Activated CD4-positive, alpha-beta T cell treated with anti-CD3 and anti-CD28 coated beads, Interleukin-2, amount 50 U/mL, for 48 hours (primary cell): ENCODE results near the gene MEGF6.
A peak's percentile ranks its signal among the peaks of the same experiment; 100 is the strongest.
"Not testable (repeated sequence)": the region's sequence is repeated elsewhere in the genome, so short reads cannot be mapped to it uniquely, and the experiment has no call there.

Source experiments
- DNase-seq, 2 experiments: peaks; one replicate each; pipeline ENCODE4 v3.0.0-alpha.2; 2020

Gene MEGF6

GRCh38 chr1:3626025-3626424, 14.7 kb upstream of the MEGF6 start:
- no peak for DNase-seq

- peak in 1 of 2 experiments; percentile 19 for DNase-seq
Measured at GRCh38 chr1:3625151-3625907, 14.0 kb upstream of the MEGF6 start.

- peak; percentile 98 for DNase-seq
Measured at GRCh38 chr1:3624200-3625136, 13.2 kb upstream of the MEGF6 start, which contains the start of gene TPRG1L. Gene TPRG1L (plus strand): TSS chr1:3625015. CDS start chr1:3625073, 58 bp downstream.

GRCh38 chr1:3623441-3624199, 12.3 kb upstream of the MEGF6 start:
- DNase-seq = no peak

- not testable (repeated sequence) for DNase-seq
Measured at GRCh38 chr1:3622102-3622501, 10.8 kb upstream of the MEGF6 start.

- DNase-seq = peak; percentile 23 to 34
Measured at GRCh38 chr1:3621151-3621671, 9.9 kb upstream of the MEGF6 start.

- no peak for DNase-seq
Measured at GRCh38 chr1:3620708-3621107, 9.4 kb upstream of the MEGF6 start.

GRCh38 chr1:3618881-3619671, 7.8 kb upstream of the MEGF6 start:
- DNase-seq = peak; percentile 75 to 80

- DNase-seq = no peak
Measured at GRCh38 chr1:3618531-3618880, 7.2 kb upstream of the MEGF6 start.

GRCh38 chr1:3617806-3618345, 6.6 kb upstream of the MEGF6 start:
- DNase-seq = no peak

GRCh38 chr1:3616861-3617260, 5.6 kb upstream of the MEGF6 start:
- DNase-seq = no peak

GRCh38 chr1:3614755-3615742, 3.7 kb upstream of the MEGF6 start:
- no peak for DNase-seq

GRCh38 chr1:3612123-3612522, 815 bp upstream of the MEGF6 start:
- DNase-seq = no peak

- no peak for DNase-seq
Measured at GRCh38 chr1:3610527-3611169, 660 bp downstream of the MEGF6 start.

GRCh38 chr1:3609769-3610526, 1.4 kb downstream of the MEGF6 start:
- no peak for DNase-seq

GRCh38 chr1:3609016-3609768, 2.1 kb downstream of the MEGF6 start:
- DNase-seq = no peak

- DNase-seq = no peak
Measured at GRCh38 chr1:3608154-3608553, 3.2 kb downstream of the MEGF6 start.

- DNase-seq = no peak
Measured at GRCh38 chr1:3607703-3608065, 3.6 kb downstream of the MEGF6 start.
